ENCODE data around the gene RICTOR. TPM values are rescaled to one million over a fixed set of nuclear protein-coding genes. Genes with fewer than 3 reads are reported as not detected.

The RICTOR gene
- total and polyA plus RNA-seq, 2 of the 4 experiments (the other 2 are of a cell fraction) = 4.1 to 35.7 TPM

DNA sequence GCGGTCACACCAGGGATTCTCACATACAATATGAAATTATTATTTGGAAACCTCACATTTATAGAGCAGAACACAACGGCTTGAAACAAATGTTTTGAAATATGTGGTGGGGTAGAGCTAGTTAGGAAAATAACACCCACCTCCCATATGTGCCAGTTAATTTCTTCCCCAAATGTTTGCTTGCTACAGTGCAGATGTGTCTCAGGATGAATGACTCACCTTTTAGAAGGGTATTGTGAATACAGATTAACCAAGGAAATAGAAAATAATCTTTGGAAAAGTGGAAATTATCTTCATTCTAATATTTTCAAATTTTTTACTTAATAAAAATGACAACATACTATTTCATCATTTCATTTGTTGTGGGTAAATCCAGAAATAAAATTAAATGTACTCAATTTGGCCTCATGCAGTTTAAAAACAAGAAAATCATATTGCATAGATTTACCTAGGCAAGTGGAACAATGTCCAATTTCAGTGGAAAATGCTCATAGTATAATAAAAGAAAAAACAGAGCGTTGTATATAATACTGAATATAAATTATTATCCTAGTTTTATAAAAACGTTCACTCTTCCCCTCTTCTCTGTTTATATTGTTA lies 39.3 kb upstream of the RICTOR start:
- Histone ChIP-seq H2AFZ (replicated peaks; ENCODE audit: low read length, poor library complexity) (no peak overlapping the region), H2BK120ac (ENCODE audit: low read depth, low read length) (no peak overlapping the region), H3K4me2 (ENCODE audit: low read depth, low read length) (no peak overlapping the region), H3K56ac (ENCODE audit: extremely low read depth, insufficient read depth, low read length) (no peak overlapping the region), H4K8ac (ENCODE audit: low read depth in 2 of 2, low read length in 2 of 2) (no peak overlapping the region), H3K18ac (ENCODE audit: low read depth, low read length) (no peak overlapping the region), H4K5ac (ENCODE audit: low read depth, low read length) (no peak overlapping the region), H3K27me3 (ENCODE audit: control insufficient read depth, insufficient read depth, low read length) (no peaks in the 10 kb centered on the region), H2BK5ac (ENCODE audit: low read depth, low read length, poor library complexity, severe bottlenecking) (no peak overlapping the region), H2AK9ac (replicated peaks; ENCODE audit: low read depth, low read length, poor library complexity) (no peak overlapping the region), H3K4me1 (ENCODE audit: control insufficient read depth, insufficient read depth, low read length) (peaks cover 3% of the 10 kb centered on the region; the same call in 1 of the 2 replicates), H3K14ac (replicated peaks; ENCODE audit: low read depth, low read length) (no peak overlapping the region), H3K79me1 (ENCODE audit: low read depth in 1 of 2, low read length in 2 of 2) (no peaks in the 10 kb centered on the region), H3K9me1 (ENCODE audit: insufficient read depth, low read length) (no peaks in the 10 kb centered on the region), H3K36me3 (ENCODE audit: control insufficient read depth, insufficient read depth, low read length) (no peaks in the 10 kb centered on the region), H3K4ac (ENCODE audit: low read depth, low read length) (no peak overlapping the region), H3K23ac (ENCODE audit: low read depth, low read length) (no peak overlapping the region), H3K27ac (ENCODE audit: insufficient read depth, low read length) (no peak overlapping the region), H4K20me1 (ENCODE audit: insufficient read depth, low read length) (no peaks in the 10 kb centered on the region), H2BK15ac (ENCODE audit: low read depth, low read length) (no peak overlapping the region), H4K91ac (ENCODE audit: insufficient read depth, low read depth, low read length) (no peak overlapping the region), H2BK20ac (ENCODE audit: low read depth, low read length) (no peak overlapping the region), H3K4me3 (ENCODE audit: insufficient read depth, low read depth, low read length) (no peak overlapping the region), H3K9me3 (ENCODE audit: control insufficient read depth, insufficient read depth, low read length) (no peaks in the 10 kb centered on the region), H2AK5ac (ENCODE audit: low read depth, low read length) (no peak overlapping the region), H3K9ac (ENCODE audit: low read depth, low read length) (no peak overlapping the region)
- DNase-seq = peak; percentile 22
- TF ChIP-seq CHD1 (IDR thresholded peaks at IDR 0.05; ENCODE audit: low read depth, low read length) (no peak), MAFK (IDR thresholded peaks at IDR 0.05; ENCODE audit: low read depth, low read length) (no peak), MAZ (IDR thresholded peaks at IDR 0.05; ENCODE audit: borderline replicate concordance, low read depth, low read length) (no peak), MXI1 (IDR thresholded peaks at IDR 0.05; ENCODE audit: borderline replicate concordance, low read depth, low read length) (no peak)
- TF ChIP-seq, protein P1, sequence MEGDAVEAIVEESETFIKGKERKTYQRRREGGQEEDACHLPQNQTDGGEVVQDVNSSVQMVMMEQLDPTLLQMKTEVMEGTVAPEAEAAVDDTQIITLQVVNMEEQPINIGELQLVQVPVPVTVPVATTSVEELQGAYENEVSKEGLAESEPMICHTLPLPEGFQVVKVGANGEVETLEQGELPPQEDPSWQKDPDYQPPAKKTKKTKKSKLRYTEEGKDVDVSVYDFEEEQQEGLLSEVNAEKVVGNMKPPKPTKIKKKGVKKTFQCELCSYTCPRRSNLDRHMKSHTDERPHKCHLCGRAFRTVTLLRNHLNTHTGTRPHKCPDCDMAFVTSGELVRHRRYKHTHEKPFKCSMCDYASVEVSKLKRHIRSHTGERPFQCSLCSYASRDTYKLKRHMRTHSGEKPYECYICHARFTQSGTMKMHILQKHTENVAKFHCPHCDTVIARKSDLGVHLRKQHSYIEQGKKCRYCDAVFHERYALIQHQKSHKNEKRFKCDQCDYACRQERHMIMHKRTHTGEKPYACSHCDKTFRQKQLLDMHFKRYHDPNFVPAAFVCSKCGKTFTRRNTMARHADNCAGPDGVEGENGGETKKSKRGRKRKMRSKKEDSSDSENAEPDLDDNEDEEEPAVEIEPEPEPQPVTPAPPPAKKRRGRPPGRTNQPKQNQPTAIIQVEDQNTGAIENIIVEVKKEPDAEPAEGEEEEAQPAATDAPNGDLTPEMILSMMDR (conservative IDR thresholded peaks at IDR 0.05; ENCODE audit: low read depth, low read length) = no peak
- TF ChIP-seq, protein P2, sequence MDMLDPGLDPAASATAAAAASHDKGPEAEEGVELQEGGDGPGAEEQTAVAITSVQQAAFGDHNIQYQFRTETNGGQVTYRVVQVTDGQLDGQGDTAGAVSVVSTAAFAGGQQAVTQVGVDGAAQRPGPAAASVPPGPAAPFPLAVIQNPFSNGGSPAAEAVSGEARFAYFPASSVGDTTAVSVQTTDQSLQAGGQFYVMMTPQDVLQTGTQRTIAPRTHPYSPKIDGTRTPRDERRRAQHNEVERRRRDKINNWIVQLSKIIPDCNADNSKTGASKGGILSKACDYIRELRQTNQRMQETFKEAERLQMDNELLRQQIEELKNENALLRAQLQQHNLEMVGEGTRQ (IDR thresholded peaks at IDR 0.05; ENCODE audit: low read depth, low read length) = no peak
- TF ChIP-seq, protein P3, sequence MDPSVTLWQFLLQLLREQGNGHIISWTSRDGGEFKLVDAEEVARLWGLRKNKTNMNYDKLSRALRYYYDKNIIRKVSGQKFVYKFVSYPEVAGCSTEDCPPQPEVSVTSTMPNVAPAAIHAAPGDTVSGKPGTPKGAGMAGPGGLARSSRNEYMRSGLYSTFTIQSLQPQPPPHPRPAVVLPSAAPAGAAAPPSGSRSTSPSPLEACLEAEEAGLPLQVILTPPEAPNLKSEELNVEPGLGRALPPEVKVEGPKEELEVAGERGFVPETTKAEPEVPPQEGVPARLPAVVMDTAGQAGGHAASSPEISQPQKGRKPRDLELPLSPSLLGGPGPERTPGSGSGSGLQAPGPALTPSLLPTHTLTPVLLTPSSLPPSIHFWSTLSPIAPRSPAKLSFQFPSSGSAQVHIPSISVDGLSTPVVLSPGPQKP (IDR thresholded peaks at IDR 0.05; ENCODE audit: borderline replicate concordance, low read depth, low read length) = no peak
- intact Hi-C loops (cut with micrococcal nuclease) (no loop called here), dilution Hi-C loops (cut with HindIII; ENCODE audit: low sequenced_read_pairs, unreplicated experiment) (no loop called here), in situ Hi-C loops (cut with MboI; ENCODE audit: low sequenced_read_pairs) (no loop called here)
- POLR2A ChIA-PET (ENCODE audit: unreplicated experiment) = no interaction called here
- CTCF ChIA-PET = no interaction called here
- BruUV-seq (replicated peaks) = no TSS peak
- no CpG with 5 or more reads among the region's 4 CpGs for WGBS, 2 experiments (ENCODE audit: extremely low coverage in 2 of 2, insufficient read length in 1 of 2)
- ATAC-seq (ENCODE audit: low read depth) = no peak
